AG20443 (cell line): ENCODE data around the gene LNX2.

Experiments used
- DNase-seq: peaks from one replicate; pipeline ENCODE4 v3.0.0; 2012; ENCODE audit warnings: low spot score, mixed read lengths

The LNX2 gene

DNA sequence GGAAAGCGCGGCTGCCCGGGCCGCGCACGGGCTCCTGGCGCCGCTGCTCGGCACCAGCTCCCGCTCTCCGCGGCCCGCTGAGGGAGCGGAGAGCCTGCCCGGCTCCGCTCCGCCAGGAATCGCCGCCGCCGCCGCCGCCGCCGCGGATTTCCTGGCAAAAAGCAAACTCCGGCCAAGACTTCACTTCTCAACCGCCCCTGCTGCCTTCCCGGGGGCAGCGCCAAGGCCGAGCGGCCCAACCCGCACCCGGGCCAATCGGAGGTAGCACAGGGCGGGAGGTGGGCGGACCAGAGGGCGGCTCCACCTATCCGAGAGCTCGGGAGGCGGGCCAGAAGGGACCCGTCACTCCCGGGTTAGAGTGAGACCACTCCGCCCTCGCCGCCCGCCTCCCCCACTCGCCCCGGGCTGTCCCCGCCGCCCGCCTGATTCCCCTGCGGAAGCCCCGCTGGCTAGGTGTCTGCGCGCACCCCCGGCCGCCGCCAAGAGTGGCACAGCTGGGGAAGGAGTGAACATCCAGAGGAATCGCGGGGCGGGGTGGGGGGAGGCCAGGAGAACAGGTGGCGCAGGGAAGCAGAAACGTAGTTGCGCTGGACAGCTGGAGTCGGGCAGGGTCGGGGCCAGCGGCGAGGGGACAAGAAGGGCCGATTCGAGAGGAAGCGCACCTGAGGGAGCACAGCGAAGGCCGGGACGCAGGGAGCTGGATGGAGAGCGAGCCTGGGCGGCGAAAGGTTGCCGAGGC, at the start of gene LNX2:
Gene LNX2 (minus strand): TSS at position 153 of the 739 bp plus-strand sequence. CDS start 38,826 bp downstream, outside the sequence.
- peak; percentile 98 for DNase-seq

DNA sequence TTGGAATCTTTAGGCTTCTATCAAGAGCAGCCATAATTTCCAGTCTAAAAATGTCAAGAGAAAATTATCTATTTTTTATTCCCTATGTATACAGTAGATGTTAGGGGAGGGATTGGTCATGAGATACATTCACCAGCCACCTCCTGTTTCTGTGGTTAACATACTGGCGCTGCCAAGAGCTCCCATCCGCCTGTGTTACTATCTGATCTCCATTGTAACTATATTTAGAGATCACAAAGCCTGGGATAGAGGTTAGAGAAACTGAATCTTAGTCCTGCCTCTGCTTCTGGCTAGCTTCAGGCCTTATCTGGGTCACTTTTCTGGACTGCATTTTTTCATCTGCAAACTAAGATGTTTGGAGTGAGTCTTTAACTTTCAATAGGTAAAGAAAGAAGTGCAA, 47.6 kb upstream of the LNX2 start:
- no peak for DNase-seq

DNA sequence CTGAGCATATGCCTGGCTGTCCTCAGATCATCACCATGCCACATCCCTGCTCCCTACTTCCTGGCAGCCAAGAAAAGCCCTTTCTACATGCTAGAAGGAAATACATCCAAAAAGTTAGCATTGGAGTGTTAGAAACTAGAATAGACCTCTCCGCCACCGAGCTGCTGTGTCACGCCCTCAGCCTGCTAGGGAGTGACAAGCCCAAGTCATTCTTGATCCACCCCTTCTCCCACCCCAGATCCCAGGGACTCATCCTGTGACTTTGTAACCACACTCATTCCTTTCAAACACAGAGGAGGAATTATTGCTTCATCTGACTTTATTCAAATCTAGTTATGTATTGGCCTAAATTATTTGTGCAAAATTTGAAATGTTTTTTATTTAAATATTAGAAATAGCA, 46.6 kb upstream of the LNX2 start:
- DNase-seq, result no peak

DNA sequence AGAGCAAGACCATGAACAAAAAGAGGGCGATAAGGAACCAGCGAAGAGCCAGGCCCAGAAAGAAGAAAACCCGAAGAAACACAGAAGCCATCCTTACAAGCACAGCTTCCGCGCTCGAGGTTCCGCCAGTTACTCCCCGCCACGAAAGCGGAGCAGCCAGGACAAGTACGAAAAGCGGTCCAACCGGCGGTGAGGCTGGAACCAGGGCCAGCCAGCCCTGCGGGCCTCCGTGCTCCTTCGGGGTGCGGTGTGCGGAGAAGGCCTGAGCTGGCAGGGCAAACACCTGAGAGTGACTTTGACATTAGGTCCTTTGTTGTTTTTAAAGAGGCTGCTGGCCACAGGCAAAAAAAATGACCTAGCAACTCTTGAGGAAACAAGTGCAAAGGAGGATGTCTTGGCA, 45.4 kb upstream of the LNX2 start:
- no peak for DNase-seq

DNA sequence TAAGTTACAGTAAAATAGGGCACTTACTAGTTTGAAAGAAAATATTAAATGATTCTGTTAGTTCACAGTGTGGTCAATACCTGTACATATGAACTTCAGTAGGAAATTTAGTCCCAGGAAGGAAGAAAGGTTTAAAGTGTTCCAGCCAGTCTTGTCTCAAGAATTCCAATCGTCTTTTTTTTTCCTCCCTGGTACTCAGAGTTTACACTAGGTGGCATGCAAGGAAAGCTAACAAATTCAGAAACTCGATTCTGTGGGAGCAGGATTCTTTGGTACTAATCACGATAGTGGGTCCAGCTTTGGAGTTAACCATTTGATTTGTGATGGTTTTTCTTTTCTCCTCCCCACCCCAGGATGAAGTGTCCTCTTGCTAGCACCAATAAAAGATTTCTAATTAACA, 45.0 kb upstream of the LNX2 start:
- DNase-seq, result no peak

DNA sequence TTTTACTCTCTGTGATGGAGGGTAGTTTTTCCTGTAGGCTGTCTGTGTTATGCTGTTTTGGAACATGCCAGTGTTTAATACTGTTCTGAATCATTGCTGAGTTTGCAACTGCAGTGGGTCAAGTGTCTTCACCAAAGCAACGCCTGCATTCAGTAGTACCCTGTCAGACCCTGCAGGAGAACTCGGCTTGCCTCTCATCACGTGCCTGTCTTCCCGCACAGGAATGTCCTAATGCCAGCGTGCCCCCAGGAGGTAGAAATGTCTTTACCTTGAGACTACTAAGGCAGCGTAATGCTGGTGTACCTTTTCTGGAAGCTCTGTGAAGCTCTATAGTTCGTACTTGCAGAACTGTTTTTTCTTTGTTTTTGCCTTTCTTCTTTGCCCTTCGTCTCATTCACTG, 43.6 kb upstream of the LNX2 start:
- no peak for DNase-seq

DNA sequence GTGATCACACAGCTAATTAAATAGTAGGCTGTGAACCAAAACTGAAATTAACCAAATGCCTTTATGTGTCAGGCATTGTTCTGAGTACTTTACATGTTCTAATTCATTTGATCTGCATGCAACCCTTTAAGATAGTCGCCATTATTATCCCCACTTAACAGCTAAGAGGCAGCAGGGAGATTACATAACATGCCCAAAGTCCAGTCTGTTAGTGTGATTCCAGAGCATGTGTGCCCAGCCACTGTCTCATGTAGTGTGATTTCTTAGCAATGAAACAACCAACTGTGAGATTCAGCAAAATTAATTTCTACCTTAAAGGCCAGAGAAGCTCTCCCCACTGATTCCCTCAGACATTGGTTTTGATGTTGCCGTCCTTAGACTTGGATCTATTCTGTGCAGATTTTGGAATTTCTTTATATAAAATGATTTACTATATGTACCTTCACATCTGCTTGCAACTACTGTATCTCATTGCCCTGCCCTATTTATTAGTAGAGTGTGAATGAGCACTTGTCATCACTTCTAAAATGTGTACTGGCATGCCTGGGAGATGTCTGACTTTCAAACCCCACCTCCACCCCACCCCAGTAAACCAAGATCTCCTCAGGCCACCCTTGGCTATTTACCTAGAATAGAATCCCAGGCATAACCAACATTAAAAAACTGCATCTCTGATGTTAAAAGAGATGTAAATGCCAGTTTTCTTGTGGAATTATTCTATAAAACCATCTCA, 42.6 kb upstream of the LNX2 start:
- no peak for DNase-seq

DNA sequence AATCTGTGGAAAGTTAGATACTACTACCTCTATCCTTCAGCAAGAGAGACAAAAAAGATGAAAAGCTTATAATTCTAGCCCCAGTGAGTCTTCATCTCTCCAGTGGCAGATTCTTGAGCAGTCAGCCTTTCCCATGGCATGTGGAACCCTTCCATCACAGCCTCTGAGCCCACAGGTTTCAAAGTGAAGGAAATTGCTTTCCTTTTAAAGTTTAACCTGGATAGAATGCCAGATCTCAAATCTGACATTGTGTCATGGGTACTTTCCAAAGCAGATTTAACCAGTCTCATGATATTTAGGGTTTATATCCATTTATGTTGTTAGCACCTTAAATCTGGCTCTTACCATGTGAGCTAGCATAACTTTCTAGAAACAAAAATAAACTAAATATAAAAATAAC, 40.7 kb upstream of the LNX2 start:
- no peak for DNase-seq

DNA sequence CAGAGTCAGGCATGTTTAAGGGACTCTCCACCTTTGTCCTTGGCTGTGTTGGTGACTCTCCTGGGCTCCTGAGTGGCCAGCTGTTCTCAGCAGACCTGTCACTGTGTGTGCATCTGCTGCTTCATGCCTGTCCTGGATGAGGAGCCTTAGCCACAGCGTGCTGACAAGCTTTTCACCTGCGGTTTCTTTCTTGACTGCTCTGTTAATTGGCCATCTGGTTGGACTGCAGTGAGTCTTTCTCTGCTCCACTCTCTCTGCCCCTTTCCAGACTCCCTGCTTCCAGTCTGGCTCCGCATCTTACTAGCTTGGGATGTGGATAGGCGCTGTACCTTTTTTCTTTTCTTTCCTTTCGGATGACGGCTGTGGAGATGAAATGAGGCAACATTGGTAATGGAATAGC, 40.2 kb upstream of the LNX2 start:
- no peak for DNase-seq

GRCh38 chr13:27659145-27659865, 39.0 kb upstream of the LNX2 start:
- DNase-seq, result no peak

GRCh38 chr13:27658546-27658945, 38.2 kb upstream of the LNX2 start:
- no peak for DNase-seq

DNA sequence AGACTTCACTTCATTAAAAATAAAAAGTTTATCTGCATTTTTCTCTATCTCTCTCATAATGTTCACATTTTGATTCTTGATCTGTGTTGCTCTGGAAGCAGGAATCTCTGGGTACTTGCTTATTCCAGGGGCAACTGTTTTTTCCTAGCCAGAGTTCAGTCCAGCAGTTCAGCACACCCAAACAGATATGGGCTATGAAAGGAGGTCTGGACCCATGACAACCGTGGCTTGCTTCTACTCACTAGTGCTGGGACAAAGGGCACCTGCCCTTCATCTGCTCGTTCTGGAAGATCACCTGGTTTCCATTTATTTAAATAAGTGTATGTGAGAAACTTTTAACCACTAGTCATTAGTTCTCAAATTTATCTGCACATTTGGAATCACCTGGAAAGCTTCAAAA, 37.4 kb upstream of the LNX2 start:
- no peak for DNase-seq

DNA sequence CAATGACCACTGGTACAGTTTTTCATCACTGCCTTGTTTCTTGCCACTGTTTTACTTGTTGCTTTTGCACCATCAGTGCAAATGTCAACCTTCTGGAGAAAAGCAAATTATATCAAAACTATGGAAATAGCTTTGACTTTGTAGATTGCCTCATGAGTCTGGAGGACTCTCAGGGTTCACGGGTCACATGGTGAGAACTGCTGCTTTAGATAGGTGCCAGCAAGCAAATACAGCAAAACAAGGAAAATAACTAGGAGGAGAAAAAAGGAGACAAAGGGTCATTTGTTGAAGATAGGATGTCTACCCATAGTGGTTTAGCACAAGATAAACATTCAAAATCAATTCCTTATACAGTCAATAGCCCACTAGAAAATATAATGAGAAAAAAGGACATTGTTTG, 34.5 kb upstream of the LNX2 start:
- DNase-seq, result no peak

GRCh38 chr13:27654059-27654458, 33.7 kb upstream of the LNX2 start:
- DNase-seq, result no peak

GRCh38 chr13:27650312-27650711, 30.0 kb upstream of the LNX2 start:
- no peak for DNase-seq

DNA sequence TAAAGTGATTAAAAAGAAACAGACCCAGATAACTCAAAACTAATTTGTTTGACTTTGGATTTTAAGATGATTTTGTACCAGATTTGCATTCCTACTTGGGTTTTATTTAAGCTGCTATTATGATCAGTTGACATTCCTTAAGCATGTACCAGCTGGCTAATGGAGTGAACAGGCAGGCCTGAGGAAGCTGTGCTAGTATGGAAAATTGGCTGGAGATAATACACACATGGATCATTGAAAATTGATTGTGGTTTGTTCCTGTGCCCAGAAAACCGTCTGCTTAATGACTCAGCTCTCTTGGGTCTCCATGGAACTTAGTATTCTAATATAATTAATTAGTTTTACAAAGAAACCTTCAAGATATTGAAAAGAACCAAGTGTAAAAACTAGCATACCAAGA, 24.0 kb upstream of the LNX2 start:
- peak; percentile 64 for DNase-seq

DNA sequence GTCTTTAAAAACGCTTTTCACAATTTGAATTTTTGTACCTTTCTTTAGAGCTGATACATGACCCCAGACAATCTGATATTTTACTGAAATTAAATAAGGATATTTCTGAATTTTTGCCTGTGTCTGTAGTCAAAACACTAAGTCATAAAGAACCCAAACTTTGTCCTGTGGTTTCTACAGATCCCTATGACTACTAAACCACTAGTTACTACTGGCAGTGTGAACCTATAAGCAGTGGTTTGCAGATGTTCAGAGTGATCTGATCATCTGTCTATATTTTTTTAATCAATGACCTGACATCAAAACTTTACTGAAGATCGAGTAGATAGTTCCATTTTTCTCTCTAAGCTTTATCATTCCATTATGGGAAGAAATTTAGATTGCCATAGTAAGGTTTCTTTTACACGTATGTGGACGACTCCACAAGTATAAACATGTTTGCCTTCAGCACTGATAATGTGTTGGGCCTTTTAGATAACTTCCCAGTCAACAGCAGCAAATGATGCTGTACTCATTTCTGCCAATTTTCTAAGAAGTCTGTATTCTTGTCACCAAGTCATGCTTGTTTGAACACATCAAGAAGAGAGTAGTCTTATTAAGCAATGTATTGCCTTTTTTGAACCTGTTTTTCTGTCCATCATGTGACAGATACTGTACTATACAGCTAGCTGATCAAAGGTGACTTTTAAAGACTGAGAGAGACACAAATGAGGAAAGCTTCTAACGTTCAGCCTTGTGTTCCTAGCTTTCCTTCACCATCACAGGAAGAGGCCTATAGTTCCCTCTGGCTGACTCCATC, 23.2 kb upstream of the LNX2 start:
- DNase-seq, result no peak

DNA sequence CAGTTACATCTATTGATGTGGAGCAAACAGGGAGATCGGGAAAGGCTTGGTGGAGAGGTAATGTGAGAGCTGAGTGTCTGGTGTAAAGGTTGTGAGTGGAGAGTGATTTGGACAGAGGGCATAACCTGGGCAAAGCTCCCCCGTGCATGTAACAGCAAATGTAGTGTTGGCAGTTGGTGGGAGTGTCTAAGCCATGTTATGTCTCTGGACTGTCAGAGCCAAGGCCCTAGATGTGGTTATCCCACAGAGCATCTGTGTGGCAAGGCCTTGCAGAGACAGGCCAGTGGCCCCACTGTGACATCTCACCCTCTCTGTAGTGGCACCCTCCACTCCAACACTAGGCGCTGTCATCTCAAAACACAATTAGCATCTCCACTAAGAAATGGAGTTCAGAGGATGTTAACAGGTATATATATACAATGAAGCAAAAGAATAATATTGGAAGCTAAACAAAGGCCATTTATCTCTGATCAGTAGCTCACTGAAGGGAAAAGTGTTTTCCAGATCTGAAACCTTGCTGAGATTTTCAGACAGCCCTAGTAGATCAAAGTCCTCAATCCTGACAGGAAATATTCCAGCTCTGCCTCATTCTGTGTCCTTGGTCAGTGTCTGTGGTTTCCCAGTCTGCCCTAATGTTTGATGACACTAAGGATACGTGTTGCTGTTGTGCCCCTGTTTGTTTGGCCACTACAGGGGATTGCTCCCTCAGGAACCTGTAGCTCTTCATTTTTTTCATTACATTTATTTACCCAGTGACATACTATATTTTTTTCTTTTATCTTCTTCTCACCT, 21.6 kb upstream of the LNX2 start:
- no peak for DNase-seq

DNA sequence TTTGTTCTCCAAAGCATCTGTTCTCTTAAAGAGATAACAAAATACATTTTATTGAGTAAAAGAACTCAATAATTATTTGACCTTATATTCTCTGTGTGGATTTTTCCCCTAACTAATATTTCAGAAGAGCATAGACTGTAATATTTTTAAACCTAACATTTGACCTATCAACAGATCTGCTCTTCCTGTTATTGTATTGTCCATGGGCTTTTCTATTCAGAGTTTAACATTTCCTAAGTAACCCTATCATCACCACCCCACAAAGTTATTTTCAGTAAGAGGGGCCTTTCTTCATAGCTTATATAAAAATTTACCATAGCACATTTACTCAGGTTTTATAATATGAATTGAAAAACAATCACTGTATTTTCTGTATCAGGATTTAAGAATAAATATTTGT, 18.9 kb upstream of the LNX2 start:
- no peak for DNase-seq

DNA sequence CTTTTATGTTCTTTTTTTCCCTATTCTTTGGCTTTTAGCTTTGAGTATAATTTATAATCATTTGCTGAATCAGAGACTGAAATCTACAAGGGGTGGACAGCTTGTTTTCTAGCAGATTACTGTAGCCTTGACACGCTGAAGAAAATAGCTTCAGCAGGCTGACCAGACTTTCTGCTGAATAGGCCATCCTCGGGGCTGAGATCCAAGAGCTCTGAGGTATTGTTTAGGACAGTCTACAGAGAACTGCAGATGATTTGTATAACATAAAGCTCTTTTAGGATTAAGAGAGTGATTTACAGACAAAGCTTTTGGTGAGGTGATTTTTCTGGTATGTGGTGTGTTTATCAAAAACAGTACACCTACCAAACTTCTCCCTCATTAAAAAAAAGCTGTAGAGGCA, 18.2 kb upstream of the LNX2 start:
- DNase-seq, result peak; percentile 36

- DNase-seq, result no peak
These were observed 17.7 kb upstream of the LNX2 start for GRCh38 chr13:27638001-27638400.

GRCh38 chr13:27637289-27637626, 16.9 kb upstream of the LNX2 start:
- no peak for DNase-seq
